DND-41 (cell line): ENCODE data around the gene BCL11A.

ENCODE experiments used
- ATAC-seq: fragments of 200-7000 bp; cut with Tn5 transposase; 3 replicates; pipeline ENCODE4 v1.9.1; 2021; ENCODE audit warnings: low read depth; ENCODE audit not compliant: insufficient read depth
- DNase-seq: peaks from one replicate; pipeline ENCODE4 v3.0.0-alpha.2; 2020
- H2AFZ ChIP-seq: 2 replicates; pipeline ENCODE4 v1.6.0; 2012; ENCODE audit warnings: low read depth, low read length
- H3K27ac ChIP-seq: 2 replicates; pipeline ENCODE4 v1.5.1; 2012; ENCODE audit warnings: low read length, inconsistent platforms
- H3K27me3 ChIP-seq: fragments of 200-600 bp; sonication (generic); 2 replicates; pipeline ENCODE4 v1.6.0; 2012; ENCODE audit warnings: low read length, mild to moderate bottlenecking, inconsistent platforms; ENCODE audit not compliant: insufficient read depth, poor library complexity
- H3K36me3 ChIP-seq: 2 replicates; pipeline ENCODE4 v1.5.1; 2012; ENCODE audit warnings: low read length, inconsistent platforms; ENCODE audit not compliant: insufficient read depth
- H3K4me1 ChIP-seq: 2 replicates; pipeline ENCODE4 v1.5.1; 2012; ENCODE audit warnings: mild to moderate bottlenecking, low read length; ENCODE audit not compliant: insufficient read depth
- H3K4me2 ChIP-seq: 2 replicates; pipeline ENCODE4 v1.6.0; 2012; ENCODE audit warnings: mild to moderate bottlenecking, moderate library complexity, low read length, inconsistent platforms; ENCODE audit not compliant: insufficient read depth
- H3K4me3 ChIP-seq, 2 experiments: fragments of 200-600 bp in 1 of 2; shearing (Covaris generic) in 1 of 2; 2 replicates each; pipeline ENCODE4 v1.5.1; 2012 to 2016; ENCODE audit warnings: inconsistent platforms in 2 of 2, low read length in 2 of 2, mild to moderate bottlenecking in 2 of 2, low read depth in 1 of 2, moderate library complexity in 1 of 2
- H3K79me2 ChIP-seq: 2 replicates; pipeline ENCODE4 v1.6.0; 2012; ENCODE audit warnings: low read length, inconsistent platforms; ENCODE audit not compliant: insufficient read depth
- H3K9ac ChIP-seq: 2 replicates; pipeline ENCODE4 v1.6.0; 2012; ENCODE audit warnings: low read depth, mild to moderate bottlenecking, inconsistent platforms, low read length, moderate library complexity
- H3K9me3 ChIP-seq: 2 replicates; pipeline ENCODE4 v1.5.1; 2012; ENCODE audit warnings: low read length, moderate library complexity, mild to moderate bottlenecking, inconsistent platforms; ENCODE audit not compliant: insufficient read depth, severe bottlenecking
- H4K20me1 ChIP-seq: 2 replicates; pipeline ENCODE4 v1.6.0; 2012; ENCODE audit warnings: low read length; ENCODE audit not compliant: insufficient read depth
- EZH2 ChIP-seq: IDR thresholded peaks from 3 replicates; pipeline ENCODE4 v1.6.1; 2012; ENCODE audit warnings: borderline replicate concordance, low read depth, mild to moderate bottlenecking, moderate library complexity, low read length, inconsistent platforms; ENCODE audit not compliant: severe bottlenecking
- TF ChIP-seq, protein P1 (sequence below): IDR thresholded peaks from 2 replicates; pipeline ENCODE4 v1.5.1; 2012; ENCODE audit warnings: borderline replicate concordance, low read length, moderate library complexity, mild to moderate bottlenecking; ENCODE audit not compliant: poor library complexity, severe bottlenecking; ENCODE audit errors: extremely low read depth

BCL11A gene

DNA sequence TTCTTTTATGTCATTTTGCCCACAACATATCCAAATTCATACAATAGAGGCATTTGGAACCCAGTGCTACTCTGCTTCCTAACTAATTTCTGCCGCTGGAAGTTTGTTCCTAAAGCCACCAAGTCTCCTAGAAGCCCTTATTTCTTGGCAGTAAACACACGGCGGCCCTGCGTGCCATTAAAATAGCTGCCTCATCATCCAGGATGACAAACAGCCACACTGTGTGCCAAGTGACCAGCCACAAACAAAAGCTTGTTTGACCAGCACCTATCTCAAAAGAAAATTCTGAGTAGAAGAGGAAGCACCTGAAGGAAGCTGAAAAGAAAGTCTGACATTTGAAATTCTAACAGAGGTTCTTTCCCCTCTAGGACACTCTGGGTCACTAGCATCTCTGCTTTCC, 64.2 kb downstream of the BCL11A start:
- H4K20me1 ChIP-seq: peaks cover 63% of the 10 kb centered on the region
- H3K4me3 ChIP-seq: no peak overlapping the region
- ATAC-seq (no peak), DNase-seq (no peak)
- H3K4me1 ChIP-seq: no peaks in the 10 kb centered on the region
- H3K9ac ChIP-seq: no peak overlapping the region
- H2AFZ ChIP-seq: no peak overlapping the region
- H3K27ac ChIP-seq: no peak overlapping the region
- H3K27me3 ChIP-seq: no peaks in the 10 kb centered on the region
- TF ChIP-seq EZH2: no peak
- TF ChIP-seq, protein P1, sequence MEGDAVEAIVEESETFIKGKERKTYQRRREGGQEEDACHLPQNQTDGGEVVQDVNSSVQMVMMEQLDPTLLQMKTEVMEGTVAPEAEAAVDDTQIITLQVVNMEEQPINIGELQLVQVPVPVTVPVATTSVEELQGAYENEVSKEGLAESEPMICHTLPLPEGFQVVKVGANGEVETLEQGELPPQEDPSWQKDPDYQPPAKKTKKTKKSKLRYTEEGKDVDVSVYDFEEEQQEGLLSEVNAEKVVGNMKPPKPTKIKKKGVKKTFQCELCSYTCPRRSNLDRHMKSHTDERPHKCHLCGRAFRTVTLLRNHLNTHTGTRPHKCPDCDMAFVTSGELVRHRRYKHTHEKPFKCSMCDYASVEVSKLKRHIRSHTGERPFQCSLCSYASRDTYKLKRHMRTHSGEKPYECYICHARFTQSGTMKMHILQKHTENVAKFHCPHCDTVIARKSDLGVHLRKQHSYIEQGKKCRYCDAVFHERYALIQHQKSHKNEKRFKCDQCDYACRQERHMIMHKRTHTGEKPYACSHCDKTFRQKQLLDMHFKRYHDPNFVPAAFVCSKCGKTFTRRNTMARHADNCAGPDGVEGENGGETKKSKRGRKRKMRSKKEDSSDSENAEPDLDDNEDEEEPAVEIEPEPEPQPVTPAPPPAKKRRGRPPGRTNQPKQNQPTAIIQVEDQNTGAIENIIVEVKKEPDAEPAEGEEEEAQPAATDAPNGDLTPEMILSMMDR: no peak
- no peaks in the 10 kb centered on the region for H3K9me3 ChIP-seq
- H3K36me3 ChIP-seq: peaks cover 50% of the 10 kb centered on the region
- peaks cover 99% of the 10 kb centered on the region for H3K79me2 ChIP-seq
- no peak overlapping the region for H3K4me2 ChIP-seq

DNA sequence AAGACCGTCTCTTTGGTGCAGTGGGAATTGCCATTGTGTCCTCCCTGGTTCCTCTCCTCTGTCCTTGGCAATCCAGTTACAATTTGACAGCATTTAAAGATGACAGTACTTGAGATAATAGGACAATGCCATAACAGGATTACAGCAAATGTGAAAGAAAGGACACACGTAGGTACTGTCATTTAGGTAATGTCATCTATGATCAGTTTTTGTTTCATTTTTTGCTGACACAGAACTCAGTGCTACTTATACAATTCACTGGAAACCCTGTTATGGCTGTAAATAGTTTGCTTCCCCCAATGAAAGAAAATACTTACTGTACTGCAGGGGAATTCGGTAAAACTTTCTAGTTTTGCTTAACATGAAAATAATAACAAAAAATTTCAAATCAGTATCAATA, 65.2 kb downstream of the BCL11A start:
- Histone ChIP-seq H3K9me3 (no peaks in the 10 kb centered on the region), H3K4me3 (no peak overlapping the region), H4K20me1 (peaks cover 60% of the 10 kb centered on the region), H3K4me2 (no peak overlapping the region), H2AFZ (no peak overlapping the region), H3K79me2 (peaks cover 99% of the 10 kb centered on the region), H3K36me3 (peaks cover 49% of the 10 kb centered on the region), H3K27ac (no peak overlapping the region), H3K27me3 (no peaks in the 10 kb centered on the region), H3K9ac (no peak overlapping the region), H3K4me1 (no peaks in the 10 kb centered on the region)
- ATAC-seq (no peak), DNase-seq (no peak)
- TF ChIP-seq, protein P1: no peak
- TF ChIP-seq EZH2: no peak

DNA sequence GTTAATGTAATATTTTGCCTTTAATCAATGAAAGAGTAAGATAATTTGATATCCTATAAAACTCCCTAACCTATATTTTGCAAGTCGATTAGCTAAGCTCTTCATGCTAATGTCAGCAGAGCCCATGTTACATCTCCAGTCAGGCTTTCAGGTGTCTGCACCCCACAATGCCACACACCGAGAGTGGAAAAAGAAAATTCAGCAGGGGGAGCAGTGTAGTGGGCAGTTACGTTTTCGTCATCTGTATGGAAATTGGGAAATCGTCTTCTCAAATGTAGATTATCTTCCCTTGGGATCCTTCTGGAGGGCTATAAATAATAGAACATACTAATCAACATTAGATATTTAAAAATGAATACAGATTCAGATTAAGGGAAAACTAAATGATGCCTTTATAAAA, 66.3 kb downstream of the BCL11A start:
- Histone ChIP-seq H3K27ac (no peak overlapping the region), H3K9ac (no peak overlapping the region), H3K4me1 (no peaks in the 10 kb centered on the region), H4K20me1 (peaks cover 55% of the 10 kb centered on the region), H3K36me3 (peaks cover 59% of the 10 kb centered on the region), H3K4me3 (no peak overlapping the region), H3K9me3 (no peaks in the 10 kb centered on the region), H3K27me3 (no peaks in the 10 kb centered on the region), H2AFZ (no peak overlapping the region), H3K79me2 (peaks cover 99% of the 10 kb centered on the region), H3K4me2 (no peak overlapping the region)
- no peak for ATAC-seq
- no peak for DNase-seq
- no peak for TF ChIP-seq EZH2
- TF ChIP-seq, protein P1: no peak

- Histone ChIP-seq H3K27me3 (no peaks in the 10 kb centered on the region), H3K79me2 (peaks cover 99% of the 10 kb centered on the region), H3K4me1 (no peaks in the 10 kb centered on the region), H3K4me2 (no peak overlapping the region), H3K9ac (no peak overlapping the region), H3K36me3 (peaks cover 64% of the 10 kb centered on the region), H3K4me3 (no peak overlapping the region), H3K9me3 (no peaks in the 10 kb centered on the region), H2AFZ (no peak overlapping the region), H3K27ac (no peak overlapping the region), H4K20me1 (peaks cover 50% of the 10 kb centered on the region)
- no peak for TF ChIP-seq EZH2
- TF ChIP-seq, protein P1: no peak
- no peak for DNase-seq
- ATAC-seq: no peak
Measured at GRCh38 chr2:60486551-60486950, 66.9 kb downstream of the BCL11A start.
